ENCODE measurements around the gene CNIH3.

DNA sequence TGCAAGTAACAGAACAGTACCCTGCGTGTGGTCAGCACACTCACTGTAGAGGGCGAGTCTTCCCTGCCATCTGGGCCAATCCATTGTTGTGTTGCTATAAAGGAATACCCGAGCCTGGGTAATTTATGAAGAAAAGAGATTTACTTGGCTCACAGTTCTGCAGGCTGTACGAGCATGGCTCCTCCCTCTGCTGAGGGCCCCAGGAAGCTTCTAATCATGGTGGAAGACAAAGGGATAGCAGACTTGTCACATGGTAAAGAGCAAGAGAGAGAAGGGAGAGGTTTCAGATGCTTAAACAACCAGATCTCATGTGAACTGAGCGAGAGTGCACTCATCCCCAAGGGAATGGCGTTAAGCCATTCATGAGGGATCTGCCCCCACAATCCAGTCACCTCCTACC is 126.2 kb downstream of the CNIH3 start:
- TF ChIP-seq, protein P1, sequence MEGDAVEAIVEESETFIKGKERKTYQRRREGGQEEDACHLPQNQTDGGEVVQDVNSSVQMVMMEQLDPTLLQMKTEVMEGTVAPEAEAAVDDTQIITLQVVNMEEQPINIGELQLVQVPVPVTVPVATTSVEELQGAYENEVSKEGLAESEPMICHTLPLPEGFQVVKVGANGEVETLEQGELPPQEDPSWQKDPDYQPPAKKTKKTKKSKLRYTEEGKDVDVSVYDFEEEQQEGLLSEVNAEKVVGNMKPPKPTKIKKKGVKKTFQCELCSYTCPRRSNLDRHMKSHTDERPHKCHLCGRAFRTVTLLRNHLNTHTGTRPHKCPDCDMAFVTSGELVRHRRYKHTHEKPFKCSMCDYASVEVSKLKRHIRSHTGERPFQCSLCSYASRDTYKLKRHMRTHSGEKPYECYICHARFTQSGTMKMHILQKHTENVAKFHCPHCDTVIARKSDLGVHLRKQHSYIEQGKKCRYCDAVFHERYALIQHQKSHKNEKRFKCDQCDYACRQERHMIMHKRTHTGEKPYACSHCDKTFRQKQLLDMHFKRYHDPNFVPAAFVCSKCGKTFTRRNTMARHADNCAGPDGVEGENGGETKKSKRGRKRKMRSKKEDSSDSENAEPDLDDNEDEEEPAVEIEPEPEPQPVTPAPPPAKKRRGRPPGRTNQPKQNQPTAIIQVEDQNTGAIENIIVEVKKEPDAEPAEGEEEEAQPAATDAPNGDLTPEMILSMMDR (IDR thresholded peaks at IDR 0.05 in 2 of 3, conservative IDR thresholded peaks at IDR 0.05 in 1 of 3; ENCODE audit: borderline replicate concordance in 1 of 3, insufficient read depth in 1 of 3, low read depth in 2 of 3, low read length in 2 of 3) = no peak
- TF ChIP-seq CEBPB (IDR thresholded peaks at IDR 0.05; ENCODE audit: low read depth) = no peak
- no peak for TF ChIP-seq EZH2 (IDR thresholded peaks at IDR 0.05)

Data from HCT116 (cell line).